Measurements from ENCODE around the gene TSPAN4. TPM values are rescaled to one million over a fixed set of nuclear protein-coding genes. Genes with fewer than 3 reads are reported as not detected.

TSPAN4 gene
- total and polyA plus RNA-seq, 2 of the 13 experiments (the other 11 are each of a cell fraction or from before 2014, with no cell fraction given) = 31.7 to 68.3 TPM

- no peaks in the 10 kb centered on the region; a peak in 1 of 5 replicates for H3K36me3 ChIP-seq (replicated peaks in 1 of 2; ENCODE audit: control insufficient read depth in 1 of 2, insufficient read depth in 2 of 2, low read length in 2 of 2)
- H3K9ac ChIP-seq (ENCODE audit: insufficient read depth, low read depth, low read length) = no peak overlapping the region
- no peaks in the 10 kb centered on the region for H4K20me1 ChIP-seq (ENCODE audit: insufficient read depth, low read length)
- no peak overlapping the region for H3K27ac ChIP-seq (ENCODE audit: extremely low read length, insufficient read depth, low read length)
- ATAC-seq (no peak), DNase-seq (ENCODE audit: low spot score) (no peak), FAIRE-seq (no peak)
- in situ Hi-C loops (cut with HindIII; ENCODE audit: extremely low pct_ligation_motif_present, low pct_unique_long_range_greater_than_20kb) = no loop called here
- peaks cover 0 to 2% of the 10 kb centered on the region in 2 experiments; a peak in 2 of 5 replicates for H3K27me3 ChIP-seq (ENCODE audit: control insufficient read depth in 1 of 2, insufficient read depth in 2 of 2, low read length in 2 of 2)
- POLR2A ChIA-PET = interaction anchor here (5.3 kb wide), 1 partner anchor 15 kb away, joined by 44 read pairs; the partner anchor contains the start of gene GATD1
- no TSS peak for BruUV-seq (replicated peaks)
- no peaks in the 10 kb centered on the region for H3K9me3 ChIP-seq (ENCODE audit: low read length)
- CTCF ChIA-PET (ENCODE audit: low intra/inter-chr PET ratio, low total read pairs) = no interaction called here
- no peak overlapping the region for H3K4me2 ChIP-seq (ENCODE audit: low read depth, low read length)
- no peak overlapping the region for H2AFZ ChIP-seq (ENCODE audit: low read length)
- H3K4me1 ChIP-seq (ENCODE audit: insufficient read depth, low read length) = peaks cover 18% of the 10 kb centered on the region
- H3K79me2 ChIP-seq (ENCODE audit: insufficient read depth, low read length) = peaks cover 4% of the 10 kb centered on the region
- WGBS (ENCODE audit: low lambda C conversion rate) = 93% methylated on average over 12 of the region's 13 CpGs
- no peak overlapping the region for H3K4me3 ChIP-seq (replicated peaks in 1 of 3; ENCODE audit: insufficient read depth in 1 of 3, low read depth in 2 of 3, low read length in 3 of 3)
- TF ChIP-seq ZKSCAN5 (CRISPR knock-in tag; IDR thresholded peaks at IDR 0.05) (no peak), SNAPC2 (CRISPR knock-in tag; IDR thresholded peaks at IDR 0.05) (no peak), ZFP1 (CRISPR knock-in tag; IDR thresholded peaks at IDR 0.05) (no peak), ZNF546 (CRISPR knock-in tag; conservative IDR thresholded peaks at IDR 0.05) (no peak), MIER2 (CRISPR knock-in tag; IDR thresholded peaks at IDR 0.05) (no peak), ZNF597 (CRISPR knock-in tag; IDR thresholded peaks at IDR 0.05) (no peak), ZNF224 (CRISPR knock-in tag; IDR thresholded peaks at IDR 0.05) (no peak), ZFP36 (IDR thresholded peaks at IDR 0.05; ENCODE audit: borderline replicate concordance, low read depth, low read length, partially characterized antibody) (no peak), ATF1 (CRISPR knock-in tag; IDR thresholded peaks at IDR 0.05) (no peak), SOX5 (CRISPR knock-in tag; IDR thresholded peaks at IDR 0.05; ENCODE audit: borderline replicate concordance) (no peak), SRY (CRISPR knock-in tag; IDR thresholded peaks at IDR 0.05) (no peak), ZNF619 (CRISPR knock-in tag; IDR thresholded peaks at IDR 0.05) (no peak), ONECUT2 (CRISPR knock-in tag; IDR thresholded peaks at IDR 0.05) (no peak), KLF9 (CRISPR knock-in tag; IDR thresholded peaks at IDR 0.05; ENCODE audit: low read depth) (no peak), ZFP36L2 (CRISPR knock-in tag; IDR thresholded peaks at IDR 0.05) (no peak), ZBTB44 (CRISPR knock-in tag; IDR thresholded peaks at IDR 0.05) (no peak), CBX1 (IDR thresholded peaks at IDR 0.05; ENCODE audit: low read depth) (no peak)
- intact Hi-C loops (cut with micrococcal nuclease; ENCODE audit: unreplicated experiment) = no loop called here
These were observed 49.8 kb upstream of the TSPAN4 start for GRCh38 chr11:792873-793272.
